Neutrophil (primary cell): ENCODE measurements around the gene RGS19.

Experiments
- H3K27ac ChIP-seq: fragments of 200-600 bp; sonication (generic); 2 replicates; pipeline ENCODE4 v1.5.1; 2016; ENCODE audit warnings: mild to moderate bottlenecking, moderate library complexity
- H3K27me3 ChIP-seq: fragments of 200-600 bp; sonication (generic); 2 replicates; pipeline ENCODE4 v1.6.0; 2016; ENCODE audit warnings: mild to moderate bottlenecking
- H3K36me3 ChIP-seq: fragments of 200-600 bp; sonication (generic); 2 replicates; pipeline ENCODE4 v1.5.1; 2017
- H3K4me1 ChIP-seq, 2 experiments: fragments of 200-600 bp in 1 of 2; sonication (generic) in 1 of 2; 1 replicate in 1 of 2; 2 replicates in 1 of 2; pipeline versions ENCODE4 v1.5.1 to v1.6.1; 2013 to 2016; ENCODE audit warnings: low read depth in 1 of 2, low read length in 1 of 2, mild to moderate bottlenecking in 1 of 2, moderate library complexity in 1 of 2; ENCODE audit not compliant: control insufficient read depth in 1 of 2, insufficient read depth in 1 of 2
- H3K4me3 ChIP-seq, 2 experiments: fragments of 200-600 bp in 1 of 2; sonication (generic) in 1 of 2; 1 replicate in 1 of 2; 2 replicates in 1 of 2; pipeline ENCODE4 v1.5.1; 2013 to 2016; ENCODE audit warnings: low read depth in 1 of 2, low read length in 1 of 2, mild to moderate bottlenecking in 1 of 2, moderate library complexity in 1 of 2
- H3K9me3 ChIP-seq: fragments of 200-600 bp; sonication (generic); 2 replicates; pipeline ENCODE4 v1.5.1; 2016
- CTCF ChIP-seq: fragments of 200-600 bp; sonication (generic); IDR thresholded peaks from 2 replicates; pipeline ENCODE4 v1.5.1; 2016; ENCODE audit warnings: antibody characterized with exemption

RGS19 gene

GRCh38 chr20:64056639-64056888, 22.8 kb downstream of the RGS19 start:
- Histone ChIP-seq H3K9me3 (no peaks in the 10 kb centered on the region), H3K27me3 (peaks cover 64% of the 10 kb centered on the region), H3K36me3 (no peaks in the 10 kb centered on the region), H3K4me1 (peaks cover 16 to 22% of the 10 kb centered on the region in 2 experiments), H3K27ac (no peak overlapping the region), H3K4me3 (no peak overlapping the region)
- TF ChIP-seq CTCF: no peak

- Histone ChIP-seq H3K27me3 (peaks cover 69% of the 10 kb centered on the region), H3K4me3 (no peak overlapping the region), H3K4me1 (peaks cover 16 to 22% of the 10 kb centered on the region in 2 experiments), H3K36me3 (no peaks in the 10 kb centered on the region), H3K27ac (no peak overlapping the region), H3K9me3 (no peaks in the 10 kb centered on the region)
- TF ChIP-seq CTCF: no peak
Measured at GRCh38 chr20:64055893-64056638, 23.3 kb downstream of the RGS19 start.

GRCh38 chr20:64055396-64055892, 23.9 kb downstream of the RGS19 start:
- Histone ChIP-seq H3K36me3 (no peaks in the 10 kb centered on the region), H3K4me1 (peaks cover 16 to 22% of the 10 kb centered on the region in 2 experiments), H3K27me3 (peaks cover 75% of the 10 kb centered on the region), H3K27ac (no peak overlapping the region), H3K9me3 (no peaks in the 10 kb centered on the region), H3K4me3 (no peak overlapping the region)
- TF ChIP-seq CTCF: no peak

GRCh38 chr20:64053841-64054661, 25.3 kb downstream of the RGS19 start:
- Histone ChIP-seq H3K36me3 (no peaks in the 10 kb centered on the region), H3K27me3 (peaks cover 89% of the 10 kb centered on the region), H3K4me3 (no peak overlapping the region), H3K27ac (no peak overlapping the region), H3K4me1 (peaks cover 16 to 29% of the 10 kb centered on the region in 2 experiments), H3K9me3 (no peaks in the 10 kb centered on the region)
- no peak for TF ChIP-seq CTCF

- Histone ChIP-seq H3K27ac (no peak overlapping the region), H3K36me3 (no peaks in the 10 kb centered on the region), H3K27me3 (peaks cover 97% of the 10 kb centered on the region), H3K4me3 (no peak overlapping the region), H3K4me1 (peaks cover 16 to 32% of the 10 kb centered on the region in 2 experiments), H3K9me3 (no peaks in the 10 kb centered on the region)
- TF ChIP-seq CTCF: no peak
Measured at GRCh38 chr20:64052987-64053840, 26.1 kb downstream of the RGS19 start.
